ENCODE measurements around the gene THAP10.

DNA sequence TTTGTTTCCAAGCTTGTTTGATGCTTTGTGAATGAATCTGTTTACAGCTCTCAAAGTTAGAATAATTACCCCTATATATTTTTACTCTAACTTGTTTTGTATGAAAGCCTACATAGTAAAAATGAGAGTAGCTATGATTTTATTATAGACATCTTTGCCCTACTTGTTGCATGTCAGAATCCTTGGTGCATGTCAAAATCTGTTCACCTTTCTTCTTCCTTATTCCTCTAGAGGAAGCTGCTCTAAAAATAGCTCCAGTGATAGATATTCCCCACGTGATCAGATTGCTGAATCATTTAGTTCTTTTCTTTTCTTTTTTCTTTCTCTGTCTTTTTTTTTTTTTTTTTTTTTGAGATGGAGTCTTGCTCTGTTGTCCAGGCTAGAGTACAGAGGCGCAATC, 40.2 kb upstream of the THAP10 start:
- TF ChIP-seq, protein P1, sequence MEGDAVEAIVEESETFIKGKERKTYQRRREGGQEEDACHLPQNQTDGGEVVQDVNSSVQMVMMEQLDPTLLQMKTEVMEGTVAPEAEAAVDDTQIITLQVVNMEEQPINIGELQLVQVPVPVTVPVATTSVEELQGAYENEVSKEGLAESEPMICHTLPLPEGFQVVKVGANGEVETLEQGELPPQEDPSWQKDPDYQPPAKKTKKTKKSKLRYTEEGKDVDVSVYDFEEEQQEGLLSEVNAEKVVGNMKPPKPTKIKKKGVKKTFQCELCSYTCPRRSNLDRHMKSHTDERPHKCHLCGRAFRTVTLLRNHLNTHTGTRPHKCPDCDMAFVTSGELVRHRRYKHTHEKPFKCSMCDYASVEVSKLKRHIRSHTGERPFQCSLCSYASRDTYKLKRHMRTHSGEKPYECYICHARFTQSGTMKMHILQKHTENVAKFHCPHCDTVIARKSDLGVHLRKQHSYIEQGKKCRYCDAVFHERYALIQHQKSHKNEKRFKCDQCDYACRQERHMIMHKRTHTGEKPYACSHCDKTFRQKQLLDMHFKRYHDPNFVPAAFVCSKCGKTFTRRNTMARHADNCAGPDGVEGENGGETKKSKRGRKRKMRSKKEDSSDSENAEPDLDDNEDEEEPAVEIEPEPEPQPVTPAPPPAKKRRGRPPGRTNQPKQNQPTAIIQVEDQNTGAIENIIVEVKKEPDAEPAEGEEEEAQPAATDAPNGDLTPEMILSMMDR (IDR thresholded peaks at IDR 0.05 in 4 of 5, conservative IDR thresholded peaks at IDR 0.05 in 1 of 5), result no peak
- no peak for TF ChIP-seq POLR2A (IDR thresholded peaks at IDR 0.05)
